GM21515 (cell line): ENCODE measurements around the gene HABP4.

Experiments
- ATAC-seq: cut with Tn5 transposase; IDR thresholded peaks from one replicate; pipeline ENCODE4 v1.9.1; 2021; ENCODE audit not compliant: unreplicated experiment

The HABP4 gene

GRCh38 chr9:96467784-96468183 lies 17.8 kb downstream of the HABP4 start:
- no peak for ATAC-seq

- no peak for ATAC-seq
Observed at GRCh38 chr9:96476013-96476412, 26.0 kb downstream of the HABP4 start.

GRCh38 chr9:96476591-96476990 lies 26.6 kb downstream of the HABP4 start:
- no peak for ATAC-seq

GRCh38 chr9:96478829-96479371 lies 28.9 kb downstream of the HABP4 start:
- ATAC-seq = peak; percentile 65

GRCh38 chr9:96480736-96481135 lies 30.8 kb downstream of the HABP4 start:
- ATAC-seq = no peak

- ATAC-seq = no peak
Observed at GRCh38 chr9:96482476-96482875, 32.5 kb downstream of the HABP4 start.

GRCh38 chr9:96483197-96483596 lies 33.2 kb downstream of the HABP4 start:
- ATAC-seq = no peak

GRCh38 chr9:96483733-96484390 lies 33.9 kb downstream of the HABP4 start:
- ATAC-seq = no peak

- peak; percentile 90 for ATAC-seq
Observed at GRCh38 chr9:96484521-96484931, 34.6 kb downstream of the HABP4 start.

GRCh38 chr9:96485280-96485679 lies 35.3 kb downstream of the HABP4 start:
- ATAC-seq = no peak

- no peak for ATAC-seq
Observed at GRCh38 chr9:96486386-96487028, 36.5 kb downstream of the HABP4 start.

- no peak for ATAC-seq
Observed at GRCh38 chr9:96487029-96487396, 37.0 kb downstream of the HABP4 start.

- ATAC-seq = no peak
Observed at GRCh38 chr9:96487949-96488348, 38.0 kb downstream of the HABP4 start.

GRCh38 chr9:96489482-96489979 lies 39.6 kb downstream of the HABP4 start:
- ATAC-seq = no peak

- no peak for ATAC-seq
Observed at GRCh38 chr9:96490534-96491078, 40.6 kb downstream of the HABP4 start.

- ATAC-seq = no peak
Observed at GRCh38 chr9:96491079-96491879, 41.3 kb downstream of the HABP4 start.

GRCh38 chr9:96491880-96492525 lies 42.0 kb downstream of the HABP4 start:
- ATAC-seq = no peak

GRCh38 chr9:96492993-96493531 lies 43.1 kb downstream of the HABP4 start:
- no peak for ATAC-seq

GRCh38 chr9:96493757-96494156 lies 43.8 kb downstream of the HABP4 start:
- no peak for ATAC-seq

GRCh38 chr9:96494215-96494800 lies 44.3 kb downstream of the HABP4 start:
- no peak for ATAC-seq
